ENCODE data around the gene PRCC. TPM values are rescaled to one million over a fixed set of nuclear protein-coding genes. Genes with fewer than 3 reads are reported as not detected.

Gene PRCC
- total RNA-seq, 1 donor from 2014 or later, result 75.5 TPM

- TF ChIP-seq CTCF (IDR thresholded peaks at IDR 0.05; ENCODE audit: insufficient read depth, low read depth, low read length) (no peak), EZH2 (IDR thresholded peaks at IDR 0.05; ENCODE audit: insufficient read depth, low read length) (no peak)
- peaks cover 31% of the 10 kb centered on the region for H3K4me1 ChIP-seq (ENCODE audit: insufficient read depth, low read length)
- H3K9ac ChIP-seq (ENCODE audit: low read length), result peak within 1 kb of the TSS; percentile 97
- peak within 1 kb of the TSS; percentile 100 for H3K4me3 ChIP-seq (ENCODE audit: insufficient read depth, low read depth, low read length)
- Mint-ChIP-seq H3K9me3 (ENCODE audit: unreplicated experiment) (no peaks in the 10 kb centered on the region), H3K36me3 (ENCODE audit: low read depth, unreplicated experiment) (peaks cover 15% of the 10 kb centered on the region), H3K4me3 (ENCODE audit: unreplicated experiment) (no peak within 1 kb of the TSS), H3K4me1 (ENCODE audit: low read depth, unreplicated experiment) (peaks cover 4% of the 10 kb centered on the region), H3K27me3 (ENCODE audit: low read depth, unreplicated experiment) (no peaks in the 10 kb centered on the region), H3K27ac (ENCODE audit: unreplicated experiment) (peak within 1 kb of the TSS; percentile 97)
- peak within 1 kb of the TSS; percentile 87 for H2AFZ ChIP-seq (ENCODE audit: low read depth, low read length)
- H3K36me3 ChIP-seq (ENCODE audit: insufficient read depth, low read length), result peaks cover 9% of the 10 kb centered on the region
- DNase-seq (ENCODE audit: low read depth), result peak; percentile 63
- peak within 1 kb of the TSS; percentile 95 for H3K4me2 ChIP-seq (ENCODE audit: low read length)
- FAIRE-seq, result no peak
- H4K20me1 ChIP-seq (ENCODE audit: insufficient read depth, low read length), result peaks cover 47% of the 10 kb centered on the region
- H3K9me3 ChIP-seq (ENCODE audit: insufficient read depth, low read depth, low read length), result no peaks in the 10 kb centered on the region
- H3K27me3 ChIP-seq (ENCODE audit: insufficient read depth, low read length), result no peaks in the 10 kb centered on the region
- peaks cover 65% of the 10 kb centered on the region for H3K79me2 ChIP-seq (ENCODE audit: insufficient read depth, low read length)
- H3K27ac ChIP-seq (ENCODE audit: low read depth, low read length), result peak within 1 kb of the TSS; percentile 98
Measured at GRCh38 chr1:156727926-156728598, 39.3 kb upstream of the PRCC start, which contains the start of gene METTL25B. TSS of gene METTL25B (plus strand) at chr1:156728469. CDS start at chr1:156729105, 636 bp downstream.

GRCh38 chr1:156728599-156729462 lies 38.5 kb upstream of the PRCC start, which contains the start of gene ISG20L2:
TSS of gene ISG20L2 (minus strand) at chr1:156728766. CDS start at chr1:156727652, 1,114 bp downstream.
- H3K27me3 ChIP-seq (ENCODE audit: insufficient read depth, low read length), result no peaks in the 10 kb centered on the region
- peak; percentile 98 for DNase-seq (ENCODE audit: low read depth)
- peak within 1 kb of the TSS; percentile 97 for H3K9ac ChIP-seq (ENCODE audit: low read length)
- Mint-ChIP-seq H3K36me3 (ENCODE audit: low read depth, unreplicated experiment) (peaks cover 11% of the 10 kb centered on the region), H3K4me3 (ENCODE audit: unreplicated experiment) (no peak within 1 kb of the TSS), H3K27me3 (ENCODE audit: low read depth, unreplicated experiment) (no peaks in the 10 kb centered on the region), H3K4me1 (ENCODE audit: low read depth, unreplicated experiment) (peaks cover 4% of the 10 kb centered on the region), H3K9me3 (ENCODE audit: unreplicated experiment) (no peaks in the 10 kb centered on the region), H3K27ac (ENCODE audit: unreplicated experiment) (peak within 1 kb of the TSS; percentile 97)
- H3K4me2 ChIP-seq (ENCODE audit: low read length), result peak within 1 kb of the TSS; percentile 95
- H3K27ac ChIP-seq (ENCODE audit: low read depth, low read length), result peak within 1 kb of the TSS; percentile 98
- FAIRE-seq, result no peak
- peaks cover 57% of the 10 kb centered on the region for H3K79me2 ChIP-seq (ENCODE audit: insufficient read depth, low read length)
- peaks cover 40% of the 10 kb centered on the region for H4K20me1 ChIP-seq (ENCODE audit: insufficient read depth, low read length)
- H3K9me3 ChIP-seq (ENCODE audit: insufficient read depth, low read depth, low read length), result no peaks in the 10 kb centered on the region
- peak within 1 kb of the TSS; percentile 87 for H2AFZ ChIP-seq (ENCODE audit: low read depth, low read length)
- H3K4me1 ChIP-seq (ENCODE audit: insufficient read depth, low read length), result peaks cover 31% of the 10 kb centered on the region
- peak within 1 kb of the TSS; percentile 100 for H3K4me3 ChIP-seq (ENCODE audit: insufficient read depth, low read depth, low read length)
- TF ChIP-seq CTCF (IDR thresholded peaks at IDR 0.05; ENCODE audit: insufficient read depth, low read depth, low read length), result no peak
- no peak for TF ChIP-seq EZH2 (IDR thresholded peaks at IDR 0.05; ENCODE audit: insufficient read depth, low read length)
- H3K36me3 ChIP-seq (ENCODE audit: insufficient read depth, low read length), result peaks cover 2% of the 10 kb centered on the region
